Neuronal stem cell (in vitro differentiated cells): ENCODE measurements around the gene RESP18.

Experiments
- DNase-seq: peaks from one replicate; pipeline ENCODE4 v3.0.0-alpha.2; 2013; ENCODE audit warnings: low spot score
- H2AFZ ChIP-seq: one replicate; pipeline ENCODE4 v1.6.1; 2013; ENCODE audit warnings: mild to moderate bottlenecking, low read length, inconsistent platforms
- H2AK5ac ChIP-seq: 2 replicates; pipeline ENCODE4 v1.6.1; 2013; ENCODE audit warnings: low read depth, mild to moderate bottlenecking, inconsistent platforms, low read length, moderate library complexity, mixed read lengths
- H2BK120ac ChIP-seq: 2 replicates; pipeline ENCODE4 v1.6.1; 2013; ENCODE audit warnings: low read depth, mild to moderate bottlenecking, inconsistent platforms, low read length, moderate library complexity, mixed read lengths
- H2BK12ac ChIP-seq: one replicate; pipeline ENCODE4 v1.6.1; 2013; ENCODE audit warnings: low read length, inconsistent platforms
- H2BK15ac ChIP-seq: 2 replicates; pipeline ENCODE4 v1.6.1; 2013; ENCODE audit warnings: mild to moderate bottlenecking, low read length, inconsistent platforms, mixed read lengths
- H2BK5ac ChIP-seq: one replicate; pipeline ENCODE4 v1.6.1; 2013; ENCODE audit warnings: inconsistent platforms, mild to moderate bottlenecking, low read length, moderate library complexity
- H3K14ac ChIP-seq: one replicate; pipeline ENCODE4 v1.6.1; 2013; ENCODE audit warnings: low read length, inconsistent platforms
- H3K18ac ChIP-seq: 2 replicates; pipeline ENCODE4 v1.6.1; 2013; ENCODE audit warnings: low read length, inconsistent platforms
- H3K23ac ChIP-seq: 2 replicates; pipeline ENCODE4 v1.6.1; 2013; ENCODE audit warnings: low read depth, mild to moderate bottlenecking, mixed read lengths, low read length, inconsistent platforms; ENCODE audit not compliant: poor library complexity
- H3K27ac ChIP-seq: replicated peaks from 3 replicates; pipeline ENCODE4 v1.5.1; 2013; ENCODE audit warnings: low read length, inconsistent platforms
- H3K27me3 ChIP-seq, 3 experiments: 2 replicates each; pipeline ENCODE4 v1.6.1; 2013; ENCODE audit warnings: low read length in 3 of 3, mild to moderate bottlenecking in 2 of 3, inconsistent platforms in 1 of 3, low read depth in 1 of 3, mixed read lengths in 1 of 3, moderate library complexity in 1 of 3; ENCODE audit not compliant: control insufficient read depth in 3 of 3, insufficient read depth in 3 of 3
- H3K36me3 ChIP-seq, 2 donors: replicated peaks in 1 of 2; 2 replicates each; pipeline ENCODE4 v1.6.1; 2013; ENCODE audit warnings: low read length in 2 of 2; ENCODE audit not compliant: control insufficient read depth in 2 of 2, insufficient read depth in 2 of 2
- H3K4ac ChIP-seq: 2 replicates; pipeline ENCODE4 v1.6.1; 2013; ENCODE audit warnings: inconsistent platforms, mild to moderate bottlenecking, low read length, moderate library complexity
- H3K4me1 ChIP-seq, 2 donors: 1 replicate in 1 of 2; 2 replicates in 1 of 2; pipeline ENCODE4 v1.6.1; 2013; ENCODE audit warnings: low read length in 2 of 2, low read depth in 1 of 2; ENCODE audit not compliant: control insufficient read depth in 2 of 2, insufficient read depth in 1 of 2
- H3K4me2 ChIP-seq: one replicate; pipeline ENCODE4 v1.6.1; 2013; ENCODE audit warnings: mild to moderate bottlenecking, low read length, inconsistent platforms; ENCODE audit not compliant: insufficient read depth, poor library complexity, severe bottlenecking
- H3K4me3 ChIP-seq, 2 donors: 2 replicates each; pipeline ENCODE4 v1.5.1; 2013; ENCODE audit warnings: low read length in 2 of 2, mild to moderate bottlenecking in 2 of 2, inconsistent platforms in 1 of 2, moderate library complexity in 1 of 2
- H3K79me1 ChIP-seq: one replicate; pipeline ENCODE4 v1.6.1; 2013; ENCODE audit warnings: low read depth, mild to moderate bottlenecking, inconsistent platforms, low read length, moderate library complexity
- H3K9ac ChIP-seq: one replicate; pipeline ENCODE4 v1.6.1; 2013; ENCODE audit warnings: mild to moderate bottlenecking, low read depth, low read length, inconsistent platforms; ENCODE audit not compliant: poor library complexity
- H3K9me3 ChIP-seq, 2 donors: replicated peaks in 1 of 2; 2 replicates each; pipeline versions ENCODE3 to v1.6.1; 2013; ENCODE audit warnings: low read length in 2 of 2, mild to moderate bottlenecking in 2 of 2, inconsistent platforms in 1 of 2, low read depth in 1 of 2, mixed read lengths in 1 of 2, moderate library complexity in 1 of 2; ENCODE audit not compliant: control insufficient read depth in 2 of 2, insufficient read depth in 1 of 2
- H4K8ac ChIP-seq: one replicate; pipeline ENCODE4 v1.6.1; 2013; ENCODE audit warnings: low read depth, mild to moderate bottlenecking, inconsistent platforms, low read length, moderate library complexity
- H4K91ac ChIP-seq: one replicate; pipeline ENCODE4 v1.6.1; 2013; ENCODE audit warnings: low read length, low read depth, mild to moderate bottlenecking, inconsistent platforms; ENCODE audit not compliant: poor library complexity
- WGBS, 2 donors: extraction: QIAGEN DNeasy Blood & Tissue Kit; methylation state at CpG; one replicate each; pipeline ENCODE4 v1.1.7; 2013; ENCODE audit warnings: missing lambda C conversion rate in 2 of 2, mixed read lengths in 1 of 2; ENCODE audit not compliant: insufficient read length in 2 of 2, insufficient replicate concordance in 1 of 2; ENCODE audit errors: extremely low coverage in 2 of 2; 5-methylcytosine and 5-hydroxymethylcytosine counted together

RESP18 gene

DNA sequence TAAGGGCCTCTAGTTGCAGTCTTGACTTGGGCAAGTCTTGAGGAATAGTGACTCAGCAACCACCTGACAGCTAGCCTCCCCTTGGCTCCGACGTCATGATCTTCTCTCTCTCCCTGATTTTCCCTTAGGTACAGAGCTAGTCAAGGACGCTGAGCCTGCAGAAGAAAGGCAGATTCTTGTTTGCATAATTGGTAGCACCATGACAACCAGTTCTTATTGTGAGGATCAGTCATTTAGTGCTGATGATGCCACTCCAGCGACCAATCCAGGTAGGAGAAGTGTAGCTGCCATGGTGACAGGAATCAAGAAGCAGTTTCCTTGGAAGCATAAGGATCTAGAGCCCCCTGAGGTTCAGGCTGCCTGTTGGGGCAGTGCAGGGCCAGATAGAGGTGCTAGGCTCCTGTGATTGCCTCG lies 2.8 kb upstream of the RESP18 start:
- H4K8ac ChIP-seq = no peak overlapping the region
- no peak overlapping the region for H4K91ac ChIP-seq
- H3K9me3 ChIP-seq = no peaks in the 10 kb centered on the region
- H3K14ac ChIP-seq = no peak overlapping the region
- H3K27me3 ChIP-seq = peaks cover 0 to 61% (median 22%) of the 10 kb centered on the region in 3 experiments
- no peaks in the 10 kb centered on the region for H3K36me3 ChIP-seq
- H3K27ac ChIP-seq = no peak overlapping the region
- no peak overlapping the region for H3K4ac ChIP-seq
- WGBS, 2 donors = no CpG with 5 or more reads among the region's 5 CpGs
- no peak overlapping the region for H3K23ac ChIP-seq
- H2BK12ac ChIP-seq = no peak overlapping the region
- no peak overlapping the region for H2BK5ac ChIP-seq
- no peak overlapping the region for H2BK120ac ChIP-seq
- H3K4me3 ChIP-seq = no peak overlapping the region
- no peaks in the 10 kb centered on the region for H3K79me1 ChIP-seq
- no peak overlapping the region for H2AK5ac ChIP-seq
- no peak overlapping the region for H3K18ac ChIP-seq
- no peak overlapping the region for H2BK15ac ChIP-seq
- H3K4me2 ChIP-seq = no peak overlapping the region
- no peak overlapping the region for H2AFZ ChIP-seq
- peaks cover 3 to 4% of the 10 kb centered on the region in 2 donors for H3K4me1 ChIP-seq
- DNase-seq = no peak
- H3K9ac ChIP-seq = no peak overlapping the region

DNA sequence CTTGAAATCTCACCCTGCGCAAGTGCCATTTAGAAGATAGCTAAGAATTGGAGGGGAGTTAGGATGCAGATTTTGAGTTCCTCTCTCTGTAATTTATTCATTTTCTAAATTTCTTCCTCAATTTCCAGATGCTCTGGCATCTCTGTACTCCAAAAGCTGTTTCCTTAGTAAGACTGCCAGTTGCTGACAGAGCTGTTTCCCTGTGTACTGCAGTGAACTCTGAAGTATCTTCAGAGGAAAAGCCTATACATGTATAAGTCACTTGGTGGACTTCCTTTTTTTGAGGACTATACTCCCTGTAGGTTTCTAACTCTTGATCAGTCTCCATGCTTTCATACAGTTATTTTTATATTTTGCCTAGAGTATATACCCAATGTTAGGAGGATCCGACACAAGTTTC lies 1.5 kb upstream of the RESP18 start:
- DNase-seq = no peak
- Histone ChIP-seq H4K91ac (no peak overlapping the region), H3K4me3 (no peak overlapping the region), H2BK120ac (no peak overlapping the region), H3K27ac (no peak overlapping the region), H3K4ac (no peak overlapping the region), H2AK5ac (no peak overlapping the region), H2AFZ (no peak overlapping the region), H3K4me2 (no peak overlapping the region), H3K23ac (no peak overlapping the region), H3K18ac (no peak overlapping the region), H3K9me3 (no peaks in the 10 kb centered on the region), H2BK5ac (no peak overlapping the region), H3K36me3 (no peaks in the 10 kb centered on the region), H3K27me3 (peaks cover 0 to 67% (median 24%) of the 10 kb centered on the region in 3 experiments), H3K4me1 (peaks cover 3 to 4% of the 10 kb centered on the region in 2 donors), H4K8ac (no peak overlapping the region), H3K14ac (no peak overlapping the region), H2BK12ac (no peak overlapping the region), H2BK15ac (no peak overlapping the region), H3K79me1 (no peaks in the 10 kb centered on the region), H3K9ac (no peak overlapping the region)
- no CpG with 5 or more reads among the region's 2 CpGs for WGBS, 2 donors

DNA sequence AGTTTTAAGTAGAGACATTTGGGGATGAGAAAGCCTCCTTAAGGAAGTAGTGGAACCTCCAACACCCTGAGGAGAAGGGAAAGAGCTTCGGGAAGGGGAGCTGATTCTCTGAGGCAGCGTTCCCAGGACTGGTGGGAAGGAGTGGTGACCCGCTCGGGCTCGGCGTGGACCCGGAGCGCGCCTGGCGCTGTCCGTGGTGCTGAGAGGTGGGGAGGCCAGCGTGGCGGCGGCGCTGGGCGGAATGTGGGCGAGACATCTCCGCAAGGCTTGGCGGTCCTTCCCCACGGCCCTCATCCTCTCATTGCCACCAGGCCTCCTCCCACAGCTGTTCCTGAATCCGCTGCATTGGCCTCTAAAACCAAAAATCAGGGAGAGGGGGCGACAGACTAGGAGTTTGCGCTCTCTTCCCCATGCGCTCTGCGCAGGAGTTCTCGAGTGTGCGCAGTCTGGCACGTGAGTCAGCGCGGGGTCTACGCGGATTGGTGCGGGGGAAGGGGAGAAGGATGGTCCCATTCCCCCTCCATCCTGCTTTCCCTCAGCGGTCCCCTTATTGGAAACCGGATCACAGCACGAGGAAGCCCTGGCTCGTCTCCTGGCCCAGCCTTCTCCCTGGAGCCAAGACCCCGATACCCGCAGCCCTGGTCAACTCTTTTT lies 857 bp downstream of the RESP18 start:
- H4K91ac ChIP-seq = no peak overlapping the region
- no peaks in the 10 kb centered on the region for H3K9me3 ChIP-seq
- no peak overlapping the region for H3K4me2 ChIP-seq
- peaks cover 0 to 84% (median 26%) of the 10 kb centered on the region in 3 experiments for H3K27me3 ChIP-seq
- peaks cover 3 to 4% of the 10 kb centered on the region in 2 donors for H3K4me1 ChIP-seq
- H3K23ac ChIP-seq = no peak overlapping the region
- no peak overlapping the region for H2BK5ac ChIP-seq
- no peak overlapping the region for H2BK12ac ChIP-seq
- H2AFZ ChIP-seq = no peak overlapping the region
- no peak overlapping the region for H2BK15ac ChIP-seq
- no peak overlapping the region for H3K27ac ChIP-seq
- no peak overlapping the region for H2BK120ac ChIP-seq
- no peak overlapping the region for H4K8ac ChIP-seq
- no peaks in the 10 kb centered on the region for H3K79me1 ChIP-seq
- H3K9ac ChIP-seq = no peak overlapping the region
- no CpG with 5 or more reads among the region's 39 CpGs for WGBS, 2 donors
- no peak overlapping the region for H3K4me3 ChIP-seq
- DNase-seq = peak; percentile 63
- no peak overlapping the region for H3K18ac ChIP-seq
- no peaks in the 10 kb centered on the region for H3K36me3 ChIP-seq
- no peak overlapping the region for H3K14ac ChIP-seq
- no peak overlapping the region for H3K4ac ChIP-seq
- H2AK5ac ChIP-seq = no peak overlapping the region

DNA sequence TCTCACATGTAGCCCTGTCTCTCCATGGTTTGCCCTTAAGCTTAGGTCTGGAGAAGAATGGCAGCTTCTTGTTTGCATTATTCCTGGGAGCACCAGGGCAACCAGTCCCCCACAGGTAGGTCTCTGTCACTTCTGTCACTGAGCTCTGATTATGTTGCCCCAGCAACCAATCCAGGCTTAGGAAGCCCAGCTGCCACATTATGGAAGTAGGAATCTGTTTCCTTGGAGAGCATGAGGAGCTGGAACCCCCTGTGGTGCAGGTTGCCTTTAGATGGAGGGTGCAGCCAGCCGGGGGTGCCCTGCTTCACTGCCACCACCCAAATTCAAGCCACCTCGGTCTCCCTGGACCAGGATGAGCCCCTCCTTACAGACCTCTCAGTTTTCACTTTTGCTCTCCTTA lies 4.8 kb downstream of the RESP18 start:
- H3K4me1 ChIP-seq = peaks cover 0 to 2% of the 10 kb centered on the region in 2 donors
- H2AFZ ChIP-seq = no peak overlapping the region
- no peak overlapping the region for H4K8ac ChIP-seq
- H2BK15ac ChIP-seq = no peak overlapping the region
- no peak overlapping the region for H2BK12ac ChIP-seq
- no peak overlapping the region for H3K4ac ChIP-seq
- H3K9me3 ChIP-seq = no peaks in the 10 kb centered on the region
- H3K4me2 ChIP-seq = no peak overlapping the region
- no peaks in the 10 kb centered on the region for H3K36me3 ChIP-seq
- no peak overlapping the region for H3K27ac ChIP-seq
- DNase-seq = no peak
- H2AK5ac ChIP-seq = no peak overlapping the region
- H2BK120ac ChIP-seq = no peak overlapping the region
- H2BK5ac ChIP-seq = no peak overlapping the region
- H3K23ac ChIP-seq = no peak overlapping the region
- no peak overlapping the region for H3K9ac ChIP-seq
- H3K27me3 ChIP-seq = peaks cover 0 to 78% (median 27%) of the 10 kb centered on the region in 3 experiments
- H3K4me3 ChIP-seq = no peak overlapping the region
- no peaks in the 10 kb centered on the region for H3K79me1 ChIP-seq
- H3K18ac ChIP-seq = no peak overlapping the region
- H4K91ac ChIP-seq = no peak overlapping the region
- no CpG with 5 or more reads among the region's 2 CpGs for WGBS, 2 donors
- H3K14ac ChIP-seq = no peak overlapping the region
